Measurements from ENCODE around the gene GPD1.

DNA sequence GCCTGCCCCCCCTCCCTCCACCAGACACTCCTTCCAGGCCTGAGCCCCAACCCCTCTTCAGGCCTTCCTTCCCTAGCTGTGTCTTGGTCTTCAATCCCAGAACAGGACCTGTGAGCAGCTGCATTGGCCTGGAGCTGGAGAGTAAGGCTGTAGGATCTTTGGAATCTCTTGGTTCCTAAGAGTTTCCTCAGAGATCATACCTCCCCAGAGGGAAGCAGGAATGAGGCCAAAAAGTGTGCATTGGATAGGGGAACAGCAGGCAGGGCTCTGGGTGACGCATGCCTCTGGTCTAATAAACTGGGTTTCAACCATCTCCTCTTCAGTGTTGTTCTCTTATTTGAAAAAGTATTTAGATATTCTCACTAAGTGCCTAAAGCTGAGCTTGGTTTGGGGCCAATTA, 20.5 kb upstream of the GPD1 start:
- TF ChIP-seq EP300 (IDR thresholded peaks at IDR 0.05) (no peak), CTCF (IDR thresholded peaks at IDR 0.05) (no peak), POLR2AphosphoS5 (IDR thresholded peaks at IDR 0.05) (no peak)
